ENCODE measurements around the gene GOLGA6L1.
"Not testable (repeated sequence)": the region's sequence is repeated elsewhere in the genome, so short reads cannot be mapped to it uniquely, and the experiment has no call there.

GOLGA6L1 gene

GRCh38 chr15:23081996-23082737, 54.5 kb downstream of the GOLGA6L1 start:
- H3K36me3 ChIP-seq (ENCODE audit: control insufficient read depth, insufficient read depth, low read length, severe bottlenecking); H3K4me3 ChIP-seq (ENCODE audit: low read length); DNase-seq (ENCODE audit: low read depth); H3K9ac ChIP-seq (ENCODE audit: low read length); H3K9me3 ChIP-seq (ENCODE audit: control insufficient read depth, low read length): not testable (repeated sequence)
- H3K27me3 ChIP-seq (replicated peaks; ENCODE audit: control insufficient read depth, insufficient read depth, low read length), result peaks cover 18% of the 10 kb centered on the region
- peaks cover 13% of the 10 kb centered on the region for H3K4me1 ChIP-seq (ENCODE audit: control insufficient read depth, insufficient read depth, low read length)

DNA sequence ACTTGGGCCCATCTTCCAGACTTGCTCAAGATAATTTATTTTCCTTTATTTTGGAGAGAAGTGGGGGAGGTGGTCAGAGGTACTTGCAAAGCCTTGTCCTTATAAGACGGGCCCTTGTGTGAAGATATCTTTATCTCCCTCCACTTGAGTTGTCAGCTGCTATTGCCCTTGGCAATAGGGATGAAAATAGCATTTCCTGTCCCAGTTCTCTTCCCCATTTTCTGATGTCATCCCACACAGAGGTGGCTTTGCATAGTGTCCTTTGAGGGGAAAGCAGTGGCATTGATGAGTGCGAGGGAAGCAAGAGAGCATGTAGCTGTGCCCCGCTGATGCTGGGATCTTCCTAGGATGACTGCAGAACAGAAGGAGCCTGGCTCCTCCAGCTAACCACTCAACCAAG, 55.4 kb downstream of the GOLGA6L1 start:
- H3K9me3 ChIP-seq (ENCODE audit: control insufficient read depth, low read length), result no peaks in the 10 kb centered on the region
- peaks cover 4% of the 10 kb centered on the region for H3K4me1 ChIP-seq (ENCODE audit: control insufficient read depth, insufficient read depth, low read length)
- H3K36me3 ChIP-seq (ENCODE audit: control insufficient read depth, insufficient read depth, low read length, severe bottlenecking), result no peaks in the 10 kb centered on the region
- H3K9ac ChIP-seq (ENCODE audit: low read length), result no peak overlapping the region
- DNase-seq (ENCODE audit: low read depth), result no peak
- H3K4me3 ChIP-seq (ENCODE audit: low read length), result no peak overlapping the region
- H3K27me3 ChIP-seq (replicated peaks; ENCODE audit: control insufficient read depth, insufficient read depth, low read length), result peaks cover 18% of the 10 kb centered on the region

- Histone ChIP-seq H3K4me3 (ENCODE audit: low read length) (no peak overlapping the region), H3K27me3 (replicated peaks; ENCODE audit: control insufficient read depth, insufficient read depth, low read length) (peaks cover 15% of the 10 kb centered on the region), H3K9me3 (ENCODE audit: control insufficient read depth, low read length) (no peaks in the 10 kb centered on the region), H3K36me3 (ENCODE audit: control insufficient read depth, insufficient read depth, low read length, severe bottlenecking) (no peaks in the 10 kb centered on the region), H3K9ac (ENCODE audit: low read length) (no peak overlapping the region), H3K4me1 (ENCODE audit: control insufficient read depth, insufficient read depth, low read length) (no peaks in the 10 kb centered on the region)
- no peak for DNase-seq (ENCODE audit: low read depth)
Measured at GRCh38 chr15:23079766-23080165, 56.9 kb downstream of the GOLGA6L1 start.
